ENCODE data around the gene FASLG.
"Not testable (repeated sequence)": the region's sequence is repeated elsewhere in the genome, so short reads cannot be mapped to it uniquely, and the experiment has no call there.

Gene FASLG, protein sequence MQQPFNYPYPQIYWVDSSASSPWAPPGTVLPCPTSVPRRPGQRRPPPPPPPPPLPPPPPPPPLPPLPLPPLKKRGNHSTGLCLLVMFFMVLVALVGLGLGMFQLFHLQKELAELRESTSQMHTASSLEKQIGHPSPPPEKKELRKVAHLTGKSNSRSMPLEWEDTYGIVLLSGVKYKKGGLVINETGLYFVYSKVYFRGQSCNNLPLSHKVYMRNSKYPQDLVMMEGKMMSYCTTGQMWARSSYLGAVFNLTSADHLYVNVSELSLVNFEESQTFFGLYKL

DNA sequence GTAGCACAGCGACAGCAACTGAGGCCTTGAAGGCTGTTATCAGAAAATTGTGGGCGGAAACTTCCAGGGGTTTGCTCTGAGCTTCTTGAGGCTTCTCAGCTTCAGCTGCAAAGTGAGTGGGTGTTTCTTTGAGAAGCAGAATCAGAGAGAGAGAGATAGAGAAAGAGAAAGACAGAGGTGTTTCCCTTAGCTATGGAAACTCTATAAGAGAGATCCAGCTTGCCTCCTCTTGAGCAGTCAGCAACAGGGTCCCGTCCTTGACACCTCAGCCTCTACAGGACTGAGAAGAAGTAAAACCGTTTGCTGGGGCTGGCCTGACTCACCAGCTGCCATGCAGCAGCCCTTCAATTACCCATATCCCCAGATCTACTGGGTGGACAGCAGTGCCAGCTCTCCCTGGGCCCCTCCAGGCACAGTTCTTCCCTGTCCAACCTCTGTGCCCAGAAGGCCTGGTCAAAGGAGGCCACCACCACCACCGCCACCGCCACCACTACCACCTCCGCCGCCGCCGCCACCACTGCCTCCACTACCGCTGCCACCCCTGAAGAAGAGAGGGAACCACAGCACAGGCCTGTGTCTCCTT lies at the start of gene FASLG:
Gene FASLG, plus strand, starts transcription at position 233 of the 583 bp plus-strand sequence. Its CDS starts 99 bp downstream, at position 332.
- DNase-seq (ENCODE audit: low spot score): no peak

DNA sequence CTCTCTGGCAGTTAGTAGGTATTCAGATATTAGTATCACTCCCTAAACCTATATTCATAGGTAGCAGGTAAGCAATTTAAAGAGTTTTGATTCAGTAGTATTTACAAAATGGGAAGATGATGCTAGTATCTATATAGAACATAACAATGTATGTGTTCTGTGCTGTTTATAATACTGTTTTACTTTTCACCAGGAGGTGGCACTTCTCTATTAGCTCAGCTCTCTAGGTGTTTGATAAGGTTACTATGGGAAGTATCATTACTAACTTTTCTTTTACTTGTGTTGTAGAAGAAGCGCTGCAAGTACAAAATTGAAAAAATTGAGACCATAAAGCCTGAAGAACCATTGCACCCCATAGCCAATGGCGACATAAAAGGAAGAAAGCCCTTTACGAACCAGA lies 49.4 kb upstream of the FASLG start:
- no peak for DNase-seq (ENCODE audit: low spot score)

DNA sequence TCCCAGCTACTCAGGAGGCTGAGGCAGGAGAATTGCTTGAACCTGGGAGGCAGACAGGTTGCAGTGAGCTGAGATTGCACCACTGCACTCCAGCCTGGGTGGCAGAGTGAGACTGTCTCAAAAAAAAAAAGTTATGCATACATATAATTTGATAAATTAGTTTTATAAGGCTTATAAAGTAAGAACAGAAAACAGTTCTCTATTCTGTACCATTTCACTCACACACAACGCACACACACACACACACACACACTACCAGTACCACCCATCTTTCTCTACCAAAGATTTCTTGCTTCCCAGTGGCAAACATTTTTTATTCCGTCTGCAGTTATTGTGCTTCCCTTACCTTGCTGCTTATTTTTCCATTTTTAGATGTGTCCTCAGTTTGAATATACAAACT lies 46.4 kb upstream of the FASLG start:
- DNase-seq (ENCODE audit: low spot score): no peak

DNA sequence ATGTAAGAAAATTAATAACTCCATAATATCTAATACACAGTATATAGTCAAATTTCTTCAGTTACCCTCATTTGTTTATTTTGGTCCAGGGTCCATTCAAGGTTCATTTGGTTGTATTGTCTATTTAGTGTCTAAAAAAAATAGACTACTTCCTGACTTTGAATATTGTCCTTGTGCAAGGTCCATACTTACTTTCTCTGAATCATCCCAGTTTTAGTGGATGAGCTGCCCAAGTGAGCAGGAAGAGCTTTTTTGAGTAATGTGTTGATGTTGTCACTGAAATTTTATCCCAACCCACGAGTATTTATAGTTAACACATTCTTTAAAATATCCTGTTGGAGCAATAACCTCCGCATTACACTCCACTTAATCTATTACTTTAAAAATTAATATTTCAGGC lies 45.6 kb upstream of the FASLG start:
- no peak for DNase-seq (ENCODE audit: low spot score)

DNA sequence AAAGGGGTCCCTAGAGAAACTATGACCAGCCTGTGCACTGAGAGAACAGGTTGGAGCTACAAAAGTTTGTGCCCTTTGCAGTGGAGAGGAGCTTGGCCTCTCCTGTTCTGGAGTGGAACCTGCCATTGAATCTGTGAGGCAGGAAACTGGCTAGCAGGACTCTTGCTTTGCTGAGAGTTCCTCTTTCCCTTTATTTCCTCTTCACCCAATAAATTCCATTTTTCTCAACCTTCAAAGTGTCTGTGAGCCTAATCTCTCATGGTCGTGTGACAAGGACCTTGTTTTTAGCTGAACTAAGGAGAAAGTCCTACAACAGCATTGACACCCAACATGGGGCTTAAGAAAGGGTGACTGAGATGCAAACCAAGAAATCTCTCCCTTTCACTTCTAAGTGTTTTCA lies 42.7 kb upstream of the FASLG start:
- no peak for DNase-seq (ENCODE audit: low spot score)

DNA sequence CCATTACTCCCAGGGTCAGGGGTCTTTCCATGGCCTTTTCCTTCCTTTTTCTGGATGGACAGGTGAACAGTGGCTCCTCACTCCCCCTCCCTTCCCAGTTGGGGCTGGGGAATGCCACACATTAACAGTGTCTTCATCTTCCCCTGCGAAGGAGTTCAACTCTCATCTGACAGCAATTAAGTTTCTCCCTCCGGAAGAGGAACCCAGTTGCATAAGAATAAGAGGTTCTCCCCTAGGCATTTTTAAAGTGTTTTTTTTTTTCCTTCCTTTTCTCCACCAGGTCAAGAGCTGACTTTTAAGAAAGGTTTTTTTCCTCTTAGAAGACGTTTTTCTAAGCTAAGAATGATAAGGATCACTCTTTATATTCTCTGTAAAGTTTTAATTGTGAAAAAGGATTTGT lies 42.3 kb upstream of the FASLG start:
- DNase-seq (ENCODE audit: low spot score): no peak

DNA sequence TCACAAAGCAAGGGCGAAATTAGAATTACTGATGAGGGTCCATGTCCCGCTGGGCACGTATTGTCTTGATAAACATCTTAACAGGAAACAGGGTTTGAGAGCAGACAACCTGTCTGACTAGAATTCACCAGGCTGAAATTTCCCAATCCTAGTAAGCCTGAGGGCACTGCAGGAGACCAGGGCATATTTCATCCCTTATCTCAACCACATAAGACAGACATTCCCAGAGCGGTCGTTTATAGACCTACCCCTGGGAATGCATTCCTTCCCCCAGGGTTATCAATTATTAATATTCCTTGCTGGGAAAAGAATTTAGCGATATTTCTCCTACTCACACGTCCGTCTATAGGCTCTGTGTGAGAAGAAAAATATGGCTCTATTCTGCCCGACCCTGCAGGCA lies 38.3 kb upstream of the FASLG start:
- DNase-seq (ENCODE audit: low spot score): not testable (repeated sequence)

DNA sequence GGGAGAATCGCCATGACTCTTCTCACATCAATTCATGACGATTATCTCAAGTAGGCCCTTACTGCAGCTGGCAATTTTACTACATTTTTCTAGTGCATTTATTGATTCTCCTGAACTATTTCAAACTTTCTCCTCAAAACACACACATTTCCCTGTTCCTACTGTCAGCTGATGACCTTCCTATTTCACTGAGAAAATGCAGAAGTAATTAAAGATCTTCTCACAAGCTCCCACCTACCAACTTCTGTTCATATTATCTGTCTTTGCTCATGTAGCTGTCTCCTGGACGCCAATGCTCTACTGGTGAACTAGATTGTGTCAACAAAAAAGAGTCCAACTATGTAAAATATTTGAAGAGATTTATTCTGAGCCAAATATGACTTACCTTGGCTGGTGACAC lies 36.4 kb upstream of the FASLG start:
- no peak for DNase-seq (ENCODE audit: low spot score)

DNA sequence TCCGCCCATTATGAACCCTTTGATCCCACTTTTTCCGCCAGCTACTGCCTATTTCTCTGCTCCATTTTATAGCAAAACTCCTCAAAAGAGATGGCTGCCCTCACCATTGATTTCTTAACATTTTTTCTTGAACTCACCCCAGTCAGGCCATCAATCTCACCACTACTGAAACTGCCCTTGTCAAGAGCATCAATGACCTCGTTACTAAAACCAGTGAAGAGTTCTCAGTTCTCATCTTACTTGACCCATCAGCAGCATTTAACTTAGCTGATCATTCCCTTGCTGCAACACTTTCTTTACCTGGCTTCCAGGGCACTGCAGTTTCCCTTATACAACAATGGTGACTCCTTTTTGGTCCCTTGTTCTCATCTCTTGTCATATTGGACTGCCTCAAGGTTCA lies 35.2 kb upstream of the FASLG start:
- no peak for DNase-seq (ENCODE audit: low spot score)

DNA sequence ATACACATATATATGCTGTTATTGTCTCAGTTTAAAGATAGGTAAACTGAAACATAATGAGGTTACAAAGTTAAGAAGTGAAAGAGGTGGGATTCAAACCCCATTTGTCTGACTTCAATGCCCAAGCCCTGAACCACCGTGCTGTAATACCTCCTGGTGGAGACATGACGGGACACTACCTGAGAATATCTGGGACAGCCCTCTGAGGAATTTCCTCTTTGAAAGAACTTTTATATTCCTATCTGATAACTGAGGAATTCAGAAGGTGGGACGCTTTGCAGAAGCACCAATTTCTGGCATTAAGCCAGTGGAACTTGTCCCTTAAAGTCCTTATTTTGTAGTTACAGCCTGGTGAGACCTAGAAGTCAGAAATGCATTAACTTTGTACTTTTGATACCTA lies 32.1 kb upstream of the FASLG start:
- DNase-seq (ENCODE audit: low spot score): no peak

DNA sequence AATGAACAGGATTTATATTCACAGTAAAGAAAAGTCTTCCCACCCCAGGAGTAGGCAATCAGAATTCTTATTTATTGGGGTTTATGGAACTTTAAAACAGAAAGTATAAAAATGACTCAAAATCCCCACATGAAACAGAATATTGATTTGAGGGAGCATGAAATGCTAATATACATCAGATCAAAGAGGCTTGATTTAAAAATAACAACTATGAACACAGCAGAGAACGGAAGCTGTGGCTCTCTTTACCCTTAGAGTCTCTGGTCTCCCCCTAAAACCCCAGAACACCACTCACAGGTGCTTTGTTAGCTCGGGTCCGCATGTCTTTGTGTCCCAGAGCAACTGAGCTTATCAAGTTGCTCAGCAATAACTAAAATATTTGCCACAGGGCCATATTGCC lies 31.2 kb upstream of the FASLG start:
- no peak for DNase-seq (ENCODE audit: low spot score)

DNA sequence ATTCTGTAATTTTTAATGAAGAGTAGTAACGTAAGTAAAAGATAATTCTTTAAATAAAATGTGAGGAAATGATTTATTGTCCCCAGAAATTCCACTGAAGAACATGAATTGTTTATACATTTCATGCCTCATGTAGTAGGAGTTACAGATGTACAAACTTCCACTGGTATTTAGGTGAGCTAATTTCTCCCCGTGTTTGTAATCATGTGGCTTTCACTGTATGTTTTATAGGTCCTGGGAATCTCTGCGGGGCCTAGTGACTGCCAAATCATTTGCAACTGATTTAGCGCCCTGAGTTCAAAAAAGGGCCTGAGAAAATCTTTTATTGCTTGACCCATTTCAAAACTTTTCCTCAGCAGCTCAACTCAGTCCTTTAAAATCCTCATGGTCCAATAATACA lies 30.5 kb upstream of the FASLG start:
- no peak for DNase-seq (ENCODE audit: low spot score)

DNA sequence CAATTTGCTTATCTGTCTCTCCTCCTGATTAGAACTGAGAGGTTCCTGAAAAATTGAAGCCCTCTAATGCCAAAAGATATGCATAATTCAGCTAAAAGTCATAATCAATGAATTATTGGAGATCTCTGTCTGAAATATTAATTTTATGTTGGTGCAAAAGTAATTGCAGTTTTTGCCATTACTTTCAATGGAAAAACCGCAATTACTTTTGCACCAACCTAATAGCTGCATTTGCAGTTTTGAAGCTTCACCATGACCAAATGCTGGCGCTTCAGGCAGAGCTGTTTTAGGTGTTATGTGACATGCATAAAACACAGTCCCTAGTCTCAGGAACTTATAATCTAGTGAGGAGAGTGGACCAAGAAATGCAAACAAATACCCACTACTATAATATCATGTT lies 29.7 kb upstream of the FASLG start:
- no peak for DNase-seq (ENCODE audit: low spot score)

DNA sequence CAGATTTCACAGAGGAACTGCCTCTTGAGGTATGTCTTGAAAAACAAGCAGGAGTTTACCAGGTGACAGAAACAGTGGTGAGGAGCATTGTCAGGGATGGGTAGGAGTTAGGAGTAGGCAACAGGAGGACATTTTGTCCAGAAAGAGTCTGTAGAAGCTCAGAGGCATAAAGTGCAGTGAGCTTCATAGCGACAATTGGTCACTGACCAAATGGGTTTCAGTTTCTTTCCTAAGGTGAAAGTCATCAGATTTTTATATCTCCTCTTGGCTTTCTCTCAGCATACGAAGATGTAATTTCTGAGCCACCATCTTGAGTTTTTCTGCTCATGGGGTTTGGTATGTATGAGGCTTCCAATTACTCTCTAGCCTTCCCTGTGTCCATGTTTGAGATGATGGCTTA lies 29.3 kb upstream of the FASLG start:
- no peak for DNase-seq (ENCODE audit: low spot score)

DNA sequence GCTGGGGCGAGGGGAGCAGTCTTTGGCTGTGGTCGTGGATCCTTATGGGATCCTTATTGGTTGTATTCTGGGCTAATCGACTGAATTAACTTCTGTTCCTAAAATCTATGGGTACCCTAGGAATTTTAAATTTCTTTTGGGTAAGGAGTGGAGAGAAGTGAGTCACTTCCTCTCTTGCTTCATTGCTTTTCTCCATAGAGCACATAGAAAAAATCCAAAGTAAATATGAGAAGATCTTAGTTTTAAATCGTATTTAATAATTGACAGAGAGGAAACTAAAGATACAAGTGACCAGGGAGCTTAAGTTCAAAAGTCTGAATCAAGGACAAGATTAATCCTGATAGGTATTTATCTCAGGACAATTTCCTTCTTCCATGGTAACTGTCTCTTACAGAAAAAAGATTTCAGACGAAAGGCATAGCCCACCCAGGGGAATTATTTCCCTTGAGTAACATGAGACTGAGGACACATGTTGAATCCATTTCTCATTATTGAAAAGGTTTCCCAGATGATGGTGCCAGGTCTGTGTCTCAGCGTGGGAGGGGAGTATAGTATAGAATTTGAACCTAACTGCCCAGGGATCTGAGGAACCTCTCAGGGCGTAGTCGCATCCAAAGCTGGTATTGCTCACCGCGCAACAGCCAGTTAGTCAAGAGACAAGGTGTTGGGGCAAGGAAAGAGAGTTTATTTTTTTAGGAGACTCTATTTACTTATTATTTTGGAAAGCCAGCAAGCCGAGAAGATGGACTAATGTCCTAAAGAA lies 28.7 kb upstream of the FASLG start:
- no peak for DNase-seq (ENCODE audit: low spot score)

DNA sequence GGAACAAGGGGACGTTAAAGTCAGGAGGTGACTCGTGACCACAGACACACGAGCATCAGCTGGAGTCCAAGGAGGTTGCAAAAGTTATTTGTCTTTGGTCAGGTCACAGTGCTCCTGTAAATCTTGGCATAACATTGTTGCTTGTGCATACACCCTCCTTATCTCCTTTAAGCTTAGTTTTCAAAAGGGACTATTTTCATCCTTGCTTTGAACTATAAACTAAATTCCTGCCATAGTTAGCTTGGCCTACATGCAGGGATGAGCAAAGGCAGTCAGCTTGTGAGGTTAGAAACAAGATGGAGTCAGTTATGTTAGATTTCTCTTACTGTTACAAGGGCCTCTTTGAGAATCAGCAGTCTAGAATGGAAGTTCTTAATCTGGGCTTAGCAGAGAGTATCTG lies 28.0 kb upstream of the FASLG start:
- DNase-seq (ENCODE audit: low spot score): no peak

DNA sequence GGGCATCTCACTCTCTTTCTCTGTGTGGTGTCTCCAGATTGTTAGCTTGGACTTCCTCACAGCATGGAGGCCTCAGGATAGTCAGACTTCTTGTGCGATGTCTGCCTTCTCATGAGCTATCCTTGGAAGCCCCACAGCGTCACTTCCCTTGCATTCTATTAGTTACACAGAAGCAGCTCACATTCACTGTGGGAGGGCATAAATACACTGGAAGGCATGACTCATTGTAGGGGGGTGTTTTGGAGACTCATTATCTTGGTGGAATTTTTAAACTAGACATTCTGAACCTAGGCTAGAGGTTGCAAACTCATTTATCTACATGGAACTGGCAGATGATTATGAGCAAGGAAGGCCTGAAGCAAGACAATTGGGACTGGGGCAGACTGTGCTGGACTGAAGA lies 21.4 kb upstream of the FASLG start:
- no peak for DNase-seq (ENCODE audit: low spot score)

DNA sequence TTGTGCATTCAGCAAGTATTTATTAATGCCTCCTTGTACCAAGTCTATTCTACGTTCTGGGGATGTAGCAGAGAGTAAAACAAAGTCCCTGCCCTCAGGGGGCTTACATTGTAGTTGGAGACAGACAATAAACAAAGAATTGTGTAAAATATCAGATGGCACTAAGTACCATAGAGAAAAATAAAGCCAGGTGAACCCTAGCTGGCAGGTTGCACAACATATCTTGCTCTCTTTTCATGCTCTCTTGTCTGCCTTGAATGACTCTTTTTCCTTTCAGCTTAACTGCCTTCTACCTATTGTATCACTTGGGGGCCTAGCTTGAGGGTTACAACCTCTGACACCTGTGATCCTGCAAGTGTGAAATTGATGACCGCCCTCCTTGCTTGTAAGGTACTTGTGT lies 20.7 kb upstream of the FASLG start:
- no peak for DNase-seq (ENCODE audit: low spot score)

DNA sequence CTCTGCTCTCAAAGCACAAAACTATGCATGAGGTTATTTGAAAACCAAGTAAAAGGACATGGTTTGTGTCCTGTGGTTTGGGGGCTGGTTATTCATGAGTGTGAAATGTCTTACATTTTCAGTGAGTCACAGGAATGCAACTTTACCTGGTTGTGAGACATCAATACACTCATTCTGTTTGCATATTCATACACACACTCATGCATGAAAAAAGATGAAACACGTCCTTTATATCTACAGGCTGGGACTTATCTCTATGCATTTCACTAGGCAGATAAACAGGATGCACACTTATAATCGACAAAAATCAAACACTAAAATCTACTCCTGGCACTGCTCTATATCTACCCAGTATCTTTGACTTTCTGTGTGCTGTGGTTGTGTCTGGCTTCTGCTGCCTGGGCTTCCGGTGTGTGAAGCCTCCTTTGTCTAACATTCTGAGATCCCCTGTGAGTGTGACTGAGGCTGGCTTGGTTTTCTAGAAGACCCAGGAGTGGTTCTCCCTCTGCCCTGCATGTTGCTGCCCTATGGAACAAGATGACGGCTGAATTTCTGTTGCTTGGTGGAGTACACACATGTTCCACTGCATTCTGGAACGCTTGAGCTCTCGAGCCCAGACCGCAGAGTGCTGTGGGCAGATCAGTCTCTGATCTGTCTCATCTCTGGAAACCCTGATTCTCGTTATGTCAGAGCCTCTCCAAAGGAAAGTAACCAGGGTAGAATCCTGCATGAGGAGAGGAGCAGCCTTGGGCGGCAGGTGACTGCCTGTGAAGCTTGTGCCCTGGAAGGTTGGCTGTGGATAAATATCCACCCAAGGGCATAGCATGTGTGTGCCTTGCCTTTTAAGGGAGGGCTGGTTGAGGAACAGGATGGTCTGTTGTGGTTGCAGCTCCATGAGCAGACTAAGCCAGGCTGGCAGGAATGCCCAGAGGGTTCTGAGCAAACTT lies 19.7 kb upstream of the FASLG start:
- no peak for DNase-seq (ENCODE audit: low spot score)

DNA sequence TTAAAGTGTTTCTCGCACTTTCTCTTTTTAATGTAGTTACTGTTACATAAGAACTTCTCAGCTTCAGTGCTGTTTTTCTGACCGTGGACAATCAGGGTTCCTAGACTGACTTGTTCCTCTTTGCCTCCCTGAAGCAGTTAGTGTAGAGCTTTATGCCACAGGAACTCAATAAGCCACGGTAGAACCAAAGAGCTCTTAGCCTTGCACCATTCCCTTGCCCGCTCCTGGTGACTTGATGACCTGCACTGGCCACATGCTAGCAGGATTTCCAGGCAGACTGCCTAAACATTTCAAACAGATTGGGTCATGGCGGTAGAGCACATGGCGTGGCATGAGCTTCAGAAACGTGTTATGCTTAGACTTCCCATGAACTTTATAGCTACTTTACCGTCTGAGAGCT lies 18.8 kb upstream of the FASLG start:
- no peak for DNase-seq (ENCODE audit: low spot score)

DNA sequence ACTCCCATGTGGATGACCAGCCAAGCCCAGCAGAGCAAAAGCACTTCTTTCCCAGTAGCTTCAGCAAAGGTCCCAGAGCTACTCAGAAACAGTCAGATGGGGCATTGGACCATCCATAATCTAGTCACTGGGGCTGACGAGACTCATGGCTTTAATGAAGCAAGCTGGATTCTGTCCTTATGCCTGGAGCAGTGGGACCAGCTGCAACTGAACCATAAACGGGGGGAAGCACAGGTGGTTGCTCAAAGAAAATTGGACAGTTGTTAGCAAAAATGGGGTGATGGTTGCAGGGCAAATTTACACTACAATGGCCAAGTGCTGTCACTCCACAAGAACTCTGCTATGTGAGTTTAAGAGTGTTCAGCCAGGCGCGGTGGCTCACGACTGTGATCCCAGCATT lies 17.4 kb upstream of the FASLG start:
- no peak for DNase-seq (ENCODE audit: low spot score)

DNA sequence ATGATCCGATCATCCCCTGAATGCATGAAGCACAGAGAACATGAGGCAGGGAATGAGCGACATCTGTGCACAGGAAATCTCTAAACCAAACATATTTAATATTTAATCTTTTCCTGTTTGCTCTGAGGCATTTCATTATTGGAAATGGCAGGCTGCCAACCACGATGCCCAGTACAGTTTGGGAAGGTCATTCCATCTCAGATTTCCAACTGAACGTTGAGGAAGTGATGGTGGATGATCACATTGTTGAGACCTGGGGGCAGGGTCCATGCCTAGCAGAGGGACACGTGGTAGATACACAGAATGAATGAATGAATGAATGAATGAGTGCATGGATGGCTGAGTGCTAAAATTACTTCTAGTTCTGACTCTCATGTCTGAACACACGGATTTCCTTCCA lies 15.9 kb upstream of the FASLG start:
- no peak for DNase-seq (ENCODE audit: low spot score)
